Hypothalamus (tissue), 51 donors: ENCODE results near the gene FBL.
"Not testable (repeated sequence)": the region's sequence is repeated elsewhere in the genome, so short reads cannot be mapped to it uniquely, and the experiment has no call there.

ENCODE experiments used
- DNase-seq, 51 donors: peaks; one replicate each; lab custom pipeline; 2025; lab: John Stamatoyannopoulos, UW

The FBL gene

DNA sequence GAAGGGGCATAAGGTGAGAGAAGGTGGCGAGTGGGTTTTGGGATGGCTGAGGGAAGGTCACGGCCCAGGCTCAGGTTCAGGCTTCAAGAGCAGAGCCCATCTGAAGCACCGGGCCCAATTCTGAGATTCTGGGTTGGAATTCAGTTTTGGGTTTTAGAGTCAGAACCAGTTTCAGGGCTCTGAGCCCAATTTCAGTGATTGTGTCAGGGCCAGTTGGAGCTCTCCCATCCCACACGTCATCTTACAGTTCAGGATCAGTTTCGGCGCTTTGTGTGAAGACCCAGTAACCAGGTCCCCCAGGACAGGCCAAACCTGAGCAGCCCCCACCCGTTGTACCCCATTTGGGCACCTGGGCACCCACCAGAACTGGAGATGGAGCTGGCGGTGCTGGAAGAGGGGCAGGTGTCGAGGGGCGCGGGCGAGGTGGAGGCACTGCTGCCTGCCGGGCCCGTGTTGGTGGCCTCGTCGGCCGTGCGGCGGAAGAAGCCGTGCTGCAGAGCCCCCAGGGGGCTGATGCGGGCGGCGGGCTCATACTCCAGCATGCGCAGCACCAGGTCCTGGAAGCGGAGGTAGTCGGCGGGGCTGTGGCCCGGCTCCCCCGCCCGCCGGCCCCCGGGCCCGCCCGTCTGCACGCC lies 19.8 kb downstream of the FBL start:
- no peak for DNase-seq

DNA sequence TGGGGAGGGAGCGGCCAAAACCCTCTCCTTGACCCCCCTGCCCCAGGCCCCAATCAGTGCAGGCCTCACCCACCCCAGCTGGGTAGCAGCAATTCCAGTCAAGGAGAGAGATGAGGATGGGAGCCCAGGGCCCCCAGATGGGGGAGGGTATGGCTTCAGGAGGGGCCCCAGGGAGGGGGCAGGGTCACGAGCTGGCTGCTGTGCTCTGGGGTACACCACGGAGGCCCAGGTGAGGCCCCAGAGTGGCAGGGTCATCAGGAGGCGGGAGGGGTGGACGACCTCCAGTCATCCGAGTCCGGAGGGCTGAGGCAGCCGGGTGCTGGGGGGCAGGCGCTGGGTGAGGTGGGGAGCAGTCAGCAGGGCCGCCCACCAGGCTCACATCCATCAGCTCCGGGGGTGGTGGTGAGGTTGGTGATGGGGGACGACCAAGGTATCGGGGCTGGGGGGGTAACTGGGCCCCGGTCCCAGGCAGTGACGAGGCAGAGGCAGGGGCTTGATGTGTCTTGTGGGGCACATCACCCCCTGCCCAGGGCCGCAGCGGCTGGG lies 20.6 kb downstream of the FBL start:
- no peak for DNase-seq

DNA sequence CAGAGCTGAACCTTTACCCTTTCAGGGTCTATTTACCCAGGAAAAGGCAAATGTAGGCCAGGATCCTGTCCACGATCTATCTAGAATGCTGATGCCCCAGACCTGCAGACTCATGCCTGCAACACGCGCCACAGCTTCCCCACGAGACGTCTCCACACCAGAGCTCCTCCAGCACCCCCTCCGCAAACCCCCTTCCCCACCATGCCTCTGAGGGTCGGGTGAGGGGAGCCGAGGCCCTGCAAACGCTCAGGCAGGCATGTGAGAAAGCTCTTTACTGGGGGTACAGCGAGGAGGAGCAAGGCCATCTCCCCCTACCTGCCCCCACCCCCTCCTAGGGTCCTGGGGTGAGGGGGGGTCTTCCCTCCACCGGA lies 21.1 kb downstream of the FBL start:
- no peak for DNase-seq

DNA sequence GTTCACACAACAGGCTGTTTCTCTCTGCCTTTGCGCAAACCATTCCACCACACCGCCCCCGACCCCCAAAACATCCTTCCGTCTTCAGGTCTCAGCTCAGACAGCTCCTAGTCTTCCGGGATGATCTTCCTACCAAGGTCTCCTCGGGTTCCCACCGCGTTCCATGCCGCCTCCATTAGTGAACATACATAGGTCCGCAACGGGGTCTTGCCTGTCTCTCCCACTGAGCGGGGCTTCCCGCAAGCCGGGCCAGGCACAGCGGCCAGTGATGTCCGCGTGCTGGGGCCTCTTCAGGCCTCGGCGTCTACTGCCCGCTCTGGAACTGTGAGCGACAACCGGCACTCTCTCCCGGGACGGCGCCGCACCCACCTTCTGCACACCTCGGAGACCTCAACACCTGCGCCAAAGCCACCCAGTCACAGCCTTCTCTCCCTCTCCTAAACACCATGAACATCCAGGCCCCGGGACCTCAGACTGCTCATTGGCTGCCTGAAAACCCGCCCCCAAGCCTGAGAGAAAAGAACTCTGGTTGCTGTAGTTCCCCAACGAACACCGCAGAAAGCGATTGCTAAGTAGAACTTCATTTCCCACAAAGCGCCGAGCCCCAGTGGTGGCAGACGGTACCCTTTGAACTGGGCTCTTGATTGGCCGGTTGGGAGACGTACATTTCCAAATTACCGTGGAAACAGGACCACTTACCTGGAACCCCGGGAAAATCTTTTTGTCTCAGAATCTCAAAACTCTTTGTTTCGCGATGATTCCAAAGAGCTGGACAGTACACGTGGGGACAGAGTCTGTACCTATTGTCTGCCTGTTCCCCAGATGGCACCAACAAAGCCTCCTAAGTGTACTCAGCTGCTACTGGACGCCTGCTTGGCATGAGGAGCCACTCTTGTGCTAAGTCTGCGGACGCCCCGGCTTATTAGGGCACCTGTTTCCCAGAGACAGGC lies 21.8 kb downstream of the FBL start:
- DNase-seq = peak; percentile 18 to 98 (median 88)

DNA sequence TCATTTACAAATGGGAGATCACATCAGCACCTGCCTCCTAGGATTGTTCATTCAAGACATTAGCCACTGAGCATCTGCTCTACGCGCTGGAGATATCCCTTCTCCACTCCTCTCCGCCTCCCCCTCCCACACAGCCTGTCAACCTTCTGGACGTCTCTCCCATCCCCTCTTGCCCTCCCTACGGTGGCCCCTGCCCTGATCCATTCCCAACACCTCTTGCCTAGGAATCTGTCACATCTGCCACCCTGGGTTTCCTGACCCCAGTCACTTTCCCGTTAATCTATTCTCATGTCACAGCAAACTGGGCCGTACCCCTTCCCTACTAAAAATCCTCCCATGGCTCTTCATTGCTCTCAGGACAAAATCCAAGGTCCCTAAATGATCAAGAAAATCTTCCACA lies 22.5 kb downstream of the FBL start:
- no peak for DNase-seq

DNA sequence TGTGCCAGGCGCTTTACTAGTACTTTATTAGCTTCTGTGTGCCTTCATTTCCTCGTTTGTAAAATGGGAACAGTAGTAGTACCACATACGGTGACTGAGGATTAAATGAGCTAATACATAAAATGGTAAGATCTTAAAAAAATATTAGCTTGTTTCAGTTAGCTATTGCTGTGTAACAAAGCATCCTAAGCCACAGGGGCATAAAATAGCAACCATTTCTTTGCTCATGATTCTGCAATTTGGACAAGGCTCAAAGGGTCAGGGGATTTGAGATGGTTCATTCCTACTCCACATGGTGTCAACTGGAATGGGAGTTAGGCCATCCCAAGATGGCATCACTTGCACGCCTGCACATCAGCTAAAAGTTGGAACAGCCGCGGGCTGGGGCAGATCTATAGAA lies 25.5 kb downstream of the FBL start:
- DNase-seq = no peak

DNA sequence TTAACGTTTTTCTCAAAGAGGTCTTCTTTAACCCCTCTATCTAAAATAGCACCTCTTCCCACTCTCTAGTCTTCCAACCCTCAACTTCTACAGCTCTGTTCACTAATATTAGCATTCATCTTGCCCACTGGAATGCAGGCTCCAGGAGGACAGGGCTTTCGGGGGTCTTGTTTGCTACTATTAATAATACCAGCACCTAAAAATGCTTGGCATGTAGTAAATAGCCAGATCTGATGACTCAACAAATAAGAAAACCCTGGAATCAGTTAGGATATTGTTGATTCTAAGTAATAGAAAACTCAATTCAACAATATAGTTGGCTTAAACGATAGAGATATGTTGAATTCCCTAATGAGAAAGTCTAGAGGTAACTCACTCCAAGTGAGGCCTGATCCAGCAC lies 26.4 kb downstream of the FBL start:
- no peak for DNase-seq

DNA sequence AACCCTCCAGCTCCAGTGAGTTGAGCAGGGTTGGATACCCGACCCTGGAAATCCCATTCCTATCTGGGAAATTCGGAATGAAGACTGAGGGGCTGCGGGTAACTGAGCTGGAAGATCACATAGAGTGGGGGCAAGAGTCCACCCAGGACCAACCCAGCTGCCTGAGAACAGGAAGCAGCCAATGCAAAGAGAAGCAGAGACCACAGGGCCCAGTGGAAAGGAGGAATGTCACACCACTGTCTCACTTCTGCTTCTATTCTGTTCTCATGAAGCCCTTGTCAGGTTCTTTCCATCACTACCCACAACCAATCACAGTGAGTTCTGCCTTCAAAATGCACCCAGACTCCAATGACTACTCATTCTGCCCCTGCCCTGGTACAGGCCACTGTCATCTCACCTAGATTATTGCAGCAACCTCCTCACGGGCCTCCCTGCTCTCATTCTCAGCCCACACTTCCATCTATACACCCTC lies 27.5 kb downstream of the FBL start:
- no peak for DNase-seq

DNA sequence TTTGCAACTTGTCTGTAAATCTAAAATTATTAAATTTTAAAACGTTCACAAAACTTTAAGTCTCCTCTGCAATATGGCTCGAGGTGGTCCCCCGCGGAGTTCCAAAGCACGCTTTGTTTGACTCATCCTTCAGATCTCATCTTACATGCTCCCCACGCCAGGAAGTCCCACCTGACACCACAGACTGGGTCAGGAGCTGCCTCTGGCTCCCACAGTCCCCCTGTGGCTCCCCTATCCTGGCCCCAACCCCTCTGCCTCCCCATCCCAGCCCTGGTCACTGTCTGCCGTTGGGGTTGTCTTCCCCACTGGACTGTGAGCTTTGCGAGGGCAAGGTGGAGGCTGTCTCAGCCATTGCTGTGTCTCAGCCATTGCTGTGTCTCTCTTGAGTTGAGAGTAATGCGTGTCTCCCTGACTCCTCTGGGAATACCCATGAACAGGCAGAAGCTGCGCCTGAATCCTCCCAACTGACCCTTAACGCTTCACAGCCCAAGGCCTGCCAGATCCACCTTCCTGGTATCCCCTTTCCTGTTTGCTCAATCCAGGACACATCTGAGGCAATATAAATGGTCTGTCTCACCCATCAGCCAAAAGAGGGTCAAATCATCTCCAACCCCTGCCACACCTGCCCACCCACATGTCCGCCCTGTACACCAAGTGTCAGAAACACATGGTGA lies 28.2 kb downstream of the FBL start:
- DNase-seq = no peak

DNA sequence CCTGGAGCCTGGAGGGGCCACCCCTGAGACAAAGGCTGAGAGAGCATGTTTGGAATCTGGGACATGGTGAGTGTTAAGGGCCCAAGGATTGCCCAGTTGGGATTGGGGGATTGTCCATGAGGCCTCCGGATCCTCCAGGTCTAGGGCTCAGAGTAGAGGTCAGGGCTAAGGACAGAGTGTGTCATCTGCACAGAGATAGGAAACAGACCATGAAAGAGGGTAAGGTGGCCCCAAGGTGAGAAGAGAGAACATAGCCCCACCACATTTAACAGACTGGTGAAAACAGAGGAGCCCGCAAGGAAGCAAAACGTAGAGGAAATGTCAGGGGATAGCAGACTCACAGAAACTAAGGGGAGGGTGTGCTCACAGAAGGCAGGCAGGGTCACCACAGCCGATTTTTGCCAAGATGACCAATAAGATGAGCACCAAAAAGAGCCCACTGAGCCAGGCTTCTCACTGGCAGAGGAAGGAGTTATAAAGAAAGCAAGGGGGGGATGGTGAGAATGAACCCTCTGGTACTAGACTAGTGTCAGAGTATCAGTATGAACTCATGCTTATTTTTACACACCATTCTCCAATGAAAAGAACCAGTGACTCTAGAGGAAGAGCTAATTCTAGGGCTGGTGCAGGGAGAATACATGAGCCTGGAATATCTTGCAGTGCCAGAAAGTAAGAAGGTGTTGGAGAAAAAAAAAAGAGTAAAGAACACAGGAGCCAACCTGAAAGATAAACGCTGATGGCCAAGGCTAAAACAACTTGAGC lies 29.7 kb downstream of the FBL start:
- DNase-seq = no peak

DNA sequence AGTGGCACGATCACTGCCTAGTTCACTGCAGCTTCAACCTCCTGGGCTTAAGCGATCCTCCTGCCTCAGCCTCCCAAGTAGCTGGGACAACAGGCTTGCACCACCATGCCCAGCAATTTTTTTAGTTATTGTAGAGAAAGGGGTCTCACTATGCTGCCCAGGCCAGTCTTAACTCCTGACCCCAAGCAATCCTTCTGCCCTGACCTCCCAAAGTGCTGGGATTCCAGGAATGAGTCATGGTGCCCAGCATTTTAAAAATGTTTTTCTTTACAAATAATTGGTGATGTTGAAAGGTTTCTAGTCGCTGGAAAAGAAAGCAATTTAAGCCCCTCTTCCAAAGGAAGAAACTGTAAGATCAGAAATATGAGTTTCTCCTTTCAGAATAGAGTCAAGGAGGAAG lies 31.6 kb downstream of the FBL start:
- no peak for DNase-seq

DNA sequence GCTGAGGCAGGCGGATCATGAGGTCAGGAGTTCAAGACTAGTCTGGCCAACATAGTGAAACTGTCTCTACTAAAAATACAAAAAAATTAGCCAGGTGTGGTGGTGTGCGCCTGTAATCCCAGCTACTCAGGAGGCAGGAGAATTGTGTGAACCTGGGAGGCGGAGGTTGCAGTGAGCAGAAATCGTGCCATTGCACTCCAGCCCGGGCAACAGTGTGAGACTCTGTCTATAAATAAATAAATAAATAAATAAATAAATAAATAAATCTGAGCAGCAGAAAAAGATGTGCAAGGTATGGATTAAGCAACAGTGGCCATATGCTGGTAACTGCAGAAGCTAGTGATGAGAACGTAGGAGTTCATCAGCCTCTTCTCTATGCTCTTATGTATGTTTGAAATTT lies 32.1 kb downstream of the FBL start:
- not testable (repeated sequence) for DNase-seq

DNA sequence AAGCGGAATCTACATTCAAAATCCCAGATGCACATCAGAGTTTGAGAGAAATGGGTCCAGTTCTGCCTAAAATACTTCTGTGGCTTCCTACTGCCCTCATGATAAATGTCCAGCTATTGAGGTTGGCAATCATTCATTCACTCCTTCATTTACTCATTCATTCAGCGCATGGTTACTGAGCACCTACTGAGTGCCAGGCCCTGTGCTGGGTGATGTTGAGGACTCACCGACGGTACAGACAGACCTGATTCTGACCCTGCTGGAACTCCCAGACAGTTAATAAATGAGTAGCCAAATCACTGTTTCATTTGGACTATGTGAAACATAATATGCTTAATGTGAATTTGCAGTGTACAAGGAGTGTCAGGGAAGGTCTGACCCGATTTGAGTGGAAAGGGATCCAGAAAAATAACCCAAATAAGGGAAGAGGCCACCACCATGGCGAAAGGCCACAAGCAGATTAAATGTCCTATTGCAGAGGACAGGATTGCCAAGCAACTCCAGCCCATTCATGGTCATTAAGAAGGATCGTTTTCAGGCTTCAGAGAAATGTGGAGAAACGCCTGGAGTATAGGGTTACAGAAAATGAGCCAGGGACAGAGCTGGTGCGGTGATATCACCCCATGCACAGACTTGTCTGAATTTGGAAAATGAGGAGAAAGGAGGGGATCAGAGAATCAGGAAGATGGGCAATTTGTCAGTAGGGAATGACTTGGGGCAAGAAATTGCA lies 32.8 kb downstream of the FBL start:
- no peak for DNase-seq

DNA sequence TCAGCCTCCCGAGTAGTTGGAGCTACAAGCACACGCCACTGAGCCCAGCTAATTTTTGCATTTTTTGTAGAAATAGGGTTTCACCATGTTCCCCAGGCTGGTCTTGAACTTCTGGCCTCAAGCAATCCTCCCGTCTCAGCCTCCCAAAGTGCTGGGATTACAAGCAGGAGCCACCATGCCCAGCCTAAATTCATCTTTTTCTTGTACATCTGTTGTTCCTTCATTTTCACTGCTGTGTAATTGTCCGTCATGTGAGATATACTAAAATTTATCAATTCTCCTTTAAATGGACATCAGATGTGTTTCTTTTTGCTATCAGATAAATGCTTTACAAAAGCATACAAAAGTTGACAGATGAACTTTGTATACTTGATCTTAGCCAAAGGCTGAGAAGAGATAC lies 35.1 kb downstream of the FBL start:
- DNase-seq = no peak

DNA sequence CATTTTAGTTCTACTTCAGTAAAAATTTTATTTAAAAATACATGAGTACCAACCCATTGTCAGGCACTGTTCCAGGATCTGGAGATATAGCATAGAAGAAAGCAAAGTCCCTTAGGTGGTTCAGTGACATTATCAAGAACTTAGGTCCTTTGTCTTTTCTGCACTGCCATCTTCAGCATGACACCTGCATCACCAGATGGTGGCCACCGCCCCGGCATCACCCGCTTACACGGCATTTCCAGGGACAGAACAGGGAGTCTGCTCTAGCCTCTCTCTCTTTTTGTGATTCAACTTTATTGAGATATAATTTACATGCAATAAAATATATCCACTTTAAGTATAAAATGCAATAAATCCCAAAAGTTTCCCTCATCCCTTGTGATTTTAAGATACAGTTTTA lies 35.8 kb downstream of the FBL start:
- no peak for DNase-seq

DNA sequence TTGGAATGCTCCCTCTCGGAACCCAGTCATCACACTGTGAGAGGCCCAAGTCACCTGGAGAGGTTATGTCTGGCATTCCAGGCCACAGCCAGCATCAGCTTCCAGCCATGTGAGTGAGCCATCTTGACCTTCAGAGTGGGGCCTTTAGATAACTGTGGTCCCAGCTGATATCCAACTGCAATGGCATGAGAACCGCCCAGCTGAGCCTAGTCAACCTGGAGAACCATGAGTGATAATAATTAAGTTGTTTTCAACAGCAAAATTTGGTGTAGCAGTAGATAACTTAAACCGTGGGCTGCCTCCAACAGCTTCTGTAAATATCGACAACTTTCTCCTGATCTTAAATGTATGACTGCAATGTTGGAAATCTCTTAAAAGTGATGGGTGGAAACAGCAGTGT lies 36.8 kb downstream of the FBL start:
- DNase-seq = no peak

DNA sequence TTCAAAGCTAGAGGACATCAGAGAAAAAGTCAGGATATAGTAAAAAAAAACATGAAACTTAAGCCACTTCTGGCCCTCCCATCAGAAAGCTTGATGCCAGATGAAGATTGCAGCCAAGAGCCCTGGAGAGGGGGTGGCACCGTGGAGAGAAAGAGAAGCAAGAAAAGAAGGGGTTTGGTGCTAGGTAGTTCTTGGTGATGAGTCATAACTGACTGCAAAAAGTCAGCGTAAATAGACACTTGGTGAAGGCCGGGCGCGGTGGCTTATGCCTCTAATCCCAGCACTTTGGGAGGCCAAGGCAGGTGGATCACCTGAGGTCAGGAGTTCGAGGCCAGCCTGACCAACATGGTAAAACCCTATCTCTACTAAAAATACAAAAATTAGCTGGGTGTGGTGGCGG lies 37.5 kb downstream of the FBL start:
- not testable (repeated sequence) for DNase-seq

DNA sequence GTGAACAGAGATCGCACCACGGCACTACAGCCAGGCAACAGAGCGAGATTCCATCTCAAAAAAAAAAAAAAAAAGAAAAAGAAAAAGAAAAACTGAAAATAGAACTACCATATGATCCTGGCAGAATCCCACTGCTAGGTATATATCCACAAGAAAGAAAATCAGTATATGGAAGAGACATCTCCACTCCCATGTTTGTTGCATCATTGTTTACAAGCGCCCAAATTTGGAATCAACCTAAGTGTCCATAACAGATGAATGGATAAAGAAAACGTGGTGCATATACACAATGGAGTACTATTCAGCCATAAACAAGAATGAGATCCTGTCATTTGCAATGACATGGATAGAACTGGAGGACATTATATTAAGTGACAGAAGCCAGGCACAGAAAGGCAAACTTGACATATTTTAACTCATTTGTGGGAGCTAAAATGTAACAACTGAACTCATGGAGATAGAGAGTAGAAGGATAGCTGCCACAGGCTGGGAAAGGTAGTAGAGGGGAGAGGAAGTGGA lies 38.3 kb downstream of the FBL start:
- DNase-seq = no peak

DNA sequence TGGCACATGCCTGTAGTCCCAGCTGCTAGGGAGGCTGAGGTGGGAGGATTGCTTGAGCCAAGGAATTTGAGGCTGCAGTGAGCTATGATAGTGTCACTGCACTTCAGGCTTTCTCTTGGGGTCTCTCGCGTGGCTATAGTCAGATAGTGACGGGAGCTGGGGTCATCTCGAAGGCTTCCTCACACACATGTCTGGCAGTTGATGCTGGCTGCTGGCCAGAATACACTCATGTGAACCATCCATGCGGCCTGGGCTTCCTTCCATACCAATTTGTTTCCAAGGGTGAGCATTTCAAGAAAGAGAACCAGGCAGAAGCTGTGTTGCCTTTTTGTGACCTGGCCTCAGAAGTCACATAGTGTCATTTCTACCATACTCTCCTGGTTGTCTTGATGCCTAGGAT lies 41.1 kb downstream of the FBL start:
- DNase-seq = no peak

DNA sequence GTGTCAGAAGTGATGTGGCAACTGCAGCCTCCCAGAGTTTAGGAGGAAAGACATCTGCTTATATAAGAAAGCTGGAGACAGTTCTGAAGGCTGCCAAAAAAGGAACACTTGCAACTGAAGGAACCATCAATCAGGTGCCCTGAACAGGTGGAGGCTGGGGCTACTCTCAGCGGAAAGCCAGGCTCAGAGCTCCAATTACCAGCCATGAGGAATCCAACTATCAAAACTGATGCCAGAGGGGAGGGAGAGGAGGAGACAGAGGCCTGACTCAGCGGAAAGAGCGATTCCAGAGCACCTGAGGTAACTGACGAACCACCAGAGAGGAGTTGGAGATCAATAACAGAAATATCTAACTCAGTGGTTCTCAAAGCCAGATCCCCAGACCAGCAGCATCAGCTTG lies 43.2 kb downstream of the FBL start:
- DNase-seq = no peak
